SIG-M5 treated with dmso at 0.1 percent for 504 hours (cell line): ENCODE results near the gene COL18A1.
"Not testable (repeated sequence)": the region's sequence is repeated elsewhere in the genome, so short reads cannot be mapped to it uniquely, and the experiment has no call there.

Experiments
- DNase-seq: peaks from one replicate; lab custom pipeline; 2025; ENCODE audit not compliant: unreplicated experiment; lab: John Stamatoyannopoulos, UW

Gene COL18A1

DNA sequence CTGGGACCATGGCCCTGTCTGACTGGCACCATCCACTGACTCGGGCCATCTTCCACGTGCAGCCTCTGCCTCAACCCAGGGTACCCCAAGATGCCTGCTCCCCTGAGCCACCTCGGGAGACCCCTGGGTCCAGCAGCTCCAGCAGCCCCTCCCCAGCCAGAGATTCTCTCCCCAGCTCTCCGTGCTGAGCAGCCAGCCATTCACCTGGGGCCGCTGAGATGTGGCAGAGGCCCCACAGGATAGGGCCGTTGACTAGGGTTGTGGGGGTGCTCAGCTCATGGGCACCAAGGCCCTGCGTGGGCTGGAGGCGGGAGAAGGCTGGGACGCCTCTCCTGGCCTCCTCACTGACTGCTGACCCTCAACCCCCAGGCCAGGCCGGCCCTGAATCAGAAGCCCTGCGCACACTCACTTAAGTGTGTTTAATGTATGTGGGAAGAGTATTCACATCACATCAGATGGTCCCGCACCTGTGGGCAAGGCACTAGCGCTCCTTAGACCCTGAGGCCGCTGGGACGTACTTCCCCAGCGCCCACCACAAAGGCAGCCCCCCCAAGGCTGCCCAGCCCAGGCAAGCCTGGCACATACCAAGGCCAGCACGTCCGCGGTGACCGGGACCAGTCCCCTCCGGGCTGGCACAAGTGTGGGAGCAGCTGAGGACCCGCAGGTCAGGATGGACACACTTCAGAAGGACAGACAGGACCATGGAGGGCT lies 109.5 kb downstream of the COL18A1 start:
- DNase-seq: no peak

DNA sequence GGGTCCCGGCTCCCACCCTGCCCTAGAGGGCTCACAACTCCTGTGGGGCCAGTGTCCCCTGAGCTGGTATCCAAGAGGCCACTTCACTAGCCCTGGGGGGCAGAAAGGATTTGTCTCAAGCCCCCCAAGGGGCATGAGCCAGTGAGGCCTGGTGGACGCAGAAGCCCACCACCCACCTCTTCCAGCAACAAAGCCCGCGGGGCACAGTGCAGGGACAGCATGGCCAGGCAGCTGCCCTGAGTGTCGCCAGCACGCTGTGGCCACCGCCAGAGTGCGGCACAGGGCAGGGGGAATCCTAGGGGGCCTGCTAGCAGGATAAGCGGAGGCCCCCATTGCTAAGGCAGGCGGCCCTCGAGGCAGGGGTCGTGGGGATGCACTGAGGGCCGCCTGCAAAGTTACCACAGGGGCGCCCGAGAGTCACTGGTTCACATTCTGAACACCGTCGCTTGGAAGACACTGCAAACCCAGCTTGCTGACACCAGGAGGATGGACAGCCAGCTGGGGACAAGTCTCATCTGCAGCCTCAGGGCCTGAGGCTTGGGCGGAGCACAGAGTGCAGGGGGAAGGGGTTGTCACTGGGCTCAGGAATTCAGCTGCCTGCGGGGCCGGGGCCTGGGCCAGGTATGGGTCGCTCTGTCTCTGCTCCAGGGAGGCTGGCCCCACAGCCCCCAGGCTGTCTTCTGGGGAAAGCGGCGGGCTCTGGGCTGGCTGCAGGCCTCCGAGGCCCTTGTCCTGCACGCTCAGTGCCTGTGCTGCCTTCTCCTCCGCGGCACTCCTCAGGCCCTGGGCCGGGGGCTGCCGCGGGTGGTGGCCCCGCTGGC lies 110.5 kb downstream of the COL18A1 start:
- DNase-seq: no peak

DNA sequence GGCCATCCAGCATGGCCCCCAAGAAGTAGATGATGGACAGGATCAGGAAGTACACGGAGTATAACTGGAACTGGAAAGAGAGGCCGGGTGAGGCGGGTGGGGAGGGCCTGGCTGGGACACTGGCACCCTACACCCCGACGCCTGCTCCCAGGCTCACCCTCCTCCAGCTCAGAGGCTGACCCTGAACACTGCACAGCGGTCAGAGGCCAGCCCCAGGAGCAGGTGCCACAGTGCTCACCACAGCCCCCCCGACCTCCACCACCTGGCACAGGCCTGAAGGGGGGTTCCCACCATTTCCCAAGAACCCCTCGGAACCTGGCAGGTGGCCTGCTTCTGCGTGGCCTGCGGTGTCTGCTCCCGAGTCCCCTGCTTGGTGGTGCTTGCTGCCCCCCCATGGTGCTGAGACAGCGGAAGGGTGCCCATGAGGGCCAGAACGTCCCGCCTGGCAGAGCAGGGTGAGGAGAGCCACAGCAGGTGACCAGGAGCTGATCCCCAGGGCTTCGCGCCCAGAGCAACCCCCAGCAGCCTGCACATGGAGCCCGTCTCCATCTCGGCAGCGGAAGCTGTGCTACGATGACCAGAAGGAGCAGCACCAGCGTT lies 111.2 kb downstream of the COL18A1 start:
- no peak for DNase-seq

GRCh38 chr21:45516671-45517151 lies 111.7 kb downstream of the COL18A1 start:
- DNase-seq: no peak

DNA sequence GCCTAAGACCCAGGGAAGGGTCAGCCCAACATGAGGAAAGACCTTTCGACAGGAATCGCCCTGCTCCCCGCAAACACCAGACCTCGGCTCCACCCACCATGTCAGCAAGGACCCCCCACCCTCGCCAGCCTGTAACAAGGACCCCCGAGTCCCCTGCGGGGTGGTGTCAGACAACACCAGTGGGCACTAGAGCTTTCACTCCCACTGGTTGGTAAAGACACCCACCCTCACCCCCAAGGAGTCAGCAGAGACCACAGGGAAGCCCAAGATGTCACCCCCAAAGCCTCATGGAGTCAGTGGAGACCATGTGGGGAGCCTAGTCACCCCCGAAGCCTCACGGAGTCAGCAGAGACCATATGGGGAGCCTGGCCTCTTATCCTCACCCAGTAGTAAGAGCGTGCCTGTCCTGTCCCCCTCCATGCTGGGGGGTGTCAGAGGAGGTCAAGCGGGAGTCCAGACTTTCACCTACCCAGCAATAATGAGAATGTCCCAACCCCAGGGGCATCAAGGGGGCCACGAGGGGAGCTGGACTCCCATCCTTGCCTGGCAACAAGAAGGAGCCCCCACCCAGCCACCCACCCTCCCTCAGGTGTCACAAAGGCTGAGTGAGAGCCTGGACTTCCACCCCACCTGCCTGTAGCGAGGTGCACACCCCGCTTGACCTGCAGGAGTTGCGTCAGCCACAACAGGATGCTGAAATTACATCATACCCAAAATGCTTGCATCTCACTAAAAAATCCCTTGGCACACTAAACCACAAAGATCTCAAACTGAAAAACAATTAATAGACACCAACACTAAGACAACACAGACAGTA lies 112.5 kb downstream of the COL18A1 start:
- DNase-seq: no peak

GRCh38 chr21:45518742-45519141 lies 113.8 kb downstream of the COL18A1 start:
- no peak for DNase-seq

- DNase-seq: no peak
Observed at GRCh38 chr21:45519182-45519581, 114.2 kb downstream of the COL18A1 start.

DNA sequence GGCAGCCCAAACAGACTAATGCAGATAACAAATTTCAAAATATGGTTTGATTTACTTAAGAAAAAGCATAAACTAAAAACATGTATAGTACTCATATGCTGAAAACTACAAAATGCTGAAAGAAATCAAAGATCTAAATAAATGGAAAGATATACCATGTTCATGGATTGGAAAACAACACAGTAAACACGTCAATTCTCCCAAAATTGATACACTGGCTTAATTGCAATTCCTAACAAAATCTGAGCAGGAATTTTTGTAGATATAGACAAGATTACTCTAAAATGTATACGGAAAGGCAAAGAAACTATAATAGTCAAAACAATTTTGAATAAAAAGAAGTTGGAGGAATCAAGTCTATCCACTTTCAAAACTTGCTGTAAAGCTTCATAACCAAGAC lies 116.3 kb downstream of the COL18A1 start:
- DNase-seq: no peak

DNA sequence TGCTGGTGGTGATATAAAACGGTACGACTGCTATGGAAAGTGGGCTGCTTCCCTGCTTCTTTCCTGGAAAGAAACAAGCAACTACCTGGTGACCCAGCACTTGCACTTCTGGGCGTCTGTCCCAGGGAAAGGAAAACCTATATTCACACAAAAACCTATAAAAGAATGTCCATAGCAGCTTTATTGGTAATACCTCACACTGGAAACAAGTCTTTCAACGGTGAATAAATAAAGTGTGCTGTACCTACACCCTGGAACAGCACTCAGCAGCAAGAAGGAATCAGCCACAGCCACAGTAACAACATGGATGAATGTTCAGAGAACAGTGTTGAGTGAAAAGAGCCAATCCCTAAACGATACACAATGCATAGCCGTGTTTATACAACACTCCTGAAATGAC lies 117.4 kb downstream of the COL18A1 start:
- no peak for DNase-seq

DNA sequence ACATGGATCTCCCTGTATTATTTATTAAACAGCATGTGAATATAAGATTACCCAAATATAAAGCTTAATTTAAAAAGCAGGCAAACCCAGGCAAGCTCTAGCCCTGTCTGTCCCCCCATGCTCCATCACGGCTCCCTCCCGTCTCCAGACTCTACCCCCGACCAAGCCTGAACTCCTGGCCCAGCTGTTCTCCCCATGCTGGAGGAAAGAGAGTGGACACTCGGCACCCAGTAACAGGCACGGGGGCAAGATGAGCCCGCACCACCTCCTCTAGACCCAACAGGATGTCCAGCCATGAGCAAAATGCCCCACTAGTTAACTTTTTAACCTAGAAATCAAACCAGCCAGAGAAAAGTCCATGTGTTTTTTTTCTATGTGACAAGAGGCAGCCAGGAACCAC lies 118.0 kb downstream of the COL18A1 start:
- no peak for DNase-seq

GRCh38 chr21:45523411-45524101 lies 118.6 kb downstream of the COL18A1 start:
- DNase-seq: no peak

DNA sequence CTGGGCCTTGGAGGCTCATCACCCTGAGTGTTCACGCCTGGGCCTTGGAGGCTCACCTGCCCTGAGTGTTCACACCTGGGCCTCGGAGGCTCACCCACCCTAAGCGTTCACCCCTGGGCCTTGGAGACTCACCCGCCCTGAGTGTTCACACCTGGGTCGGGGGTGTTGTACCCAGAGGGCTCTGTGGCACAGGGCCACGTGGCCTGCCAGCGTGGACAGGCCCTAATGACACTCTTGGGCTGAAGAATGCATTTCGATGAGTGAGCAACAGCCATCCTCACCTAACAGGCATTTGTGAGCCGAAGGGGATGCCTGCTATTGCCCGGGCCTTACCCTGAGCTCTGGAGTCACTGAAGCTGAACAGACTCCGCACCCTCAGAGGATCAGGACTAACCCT lies 119.8 kb downstream of the COL18A1 start:
- DNase-seq: no peak

DNA sequence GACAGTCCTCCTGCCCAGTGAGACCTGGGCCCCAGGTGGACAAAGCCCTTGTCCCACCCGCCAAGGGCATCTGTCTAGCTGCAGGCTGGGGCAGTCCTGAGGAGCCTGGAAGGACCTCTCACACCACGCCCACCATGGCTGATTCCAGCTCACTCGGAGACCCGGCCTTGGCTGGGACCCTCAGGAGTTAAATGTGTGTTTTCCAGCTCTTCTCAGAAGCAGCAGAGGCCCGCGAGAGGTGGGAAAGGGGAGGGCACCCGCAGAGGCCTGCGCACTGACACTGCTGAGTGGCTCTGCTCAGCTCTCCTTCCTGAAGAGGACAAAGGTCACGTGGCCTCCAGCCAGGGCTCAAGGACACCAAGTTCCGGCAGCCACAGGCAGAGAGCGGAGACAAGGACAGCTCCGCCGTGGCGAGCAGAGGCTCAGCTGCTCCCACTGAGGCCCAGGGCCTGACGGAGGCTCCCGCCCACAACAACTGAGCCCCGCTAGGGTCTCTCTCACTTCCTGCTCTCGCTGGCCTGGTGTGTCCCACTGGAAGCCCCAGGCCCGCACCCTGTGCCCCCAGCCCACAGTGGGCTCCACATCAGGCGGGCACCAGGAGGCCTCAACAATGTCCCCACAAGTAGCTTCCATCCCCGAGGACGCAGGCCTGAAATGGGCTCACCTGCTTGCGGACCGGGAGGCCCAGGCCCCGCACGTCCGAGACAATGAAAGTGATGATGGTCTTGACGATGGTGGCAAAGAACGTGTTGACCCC lies 120.4 kb downstream of the COL18A1 start:
- no peak for DNase-seq

DNA sequence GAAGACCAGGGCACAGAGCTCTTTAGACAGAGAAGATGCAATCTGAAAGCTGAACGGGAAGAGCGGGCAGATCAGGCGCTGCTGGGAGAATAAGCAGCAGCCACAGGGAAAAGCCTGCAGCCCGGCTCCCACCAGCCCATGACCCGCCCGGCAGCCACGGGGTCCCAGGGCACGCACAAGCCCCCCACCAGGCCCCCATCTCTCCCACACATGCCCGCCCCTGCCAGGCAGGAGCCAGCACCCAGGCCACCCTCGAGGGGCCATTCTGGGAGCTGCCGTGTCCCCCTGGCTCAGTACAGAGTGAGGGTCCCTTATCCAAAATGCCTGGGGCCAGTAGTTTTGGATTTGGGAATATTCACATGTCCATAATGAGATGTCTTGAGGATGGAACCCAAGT lies 120.9 kb downstream of the COL18A1 start:
- no peak for DNase-seq

GRCh38 chr21:45527151-45527999 lies 122.4 kb downstream of the COL18A1 start:
- not testable (repeated sequence) for DNase-seq

DNA sequence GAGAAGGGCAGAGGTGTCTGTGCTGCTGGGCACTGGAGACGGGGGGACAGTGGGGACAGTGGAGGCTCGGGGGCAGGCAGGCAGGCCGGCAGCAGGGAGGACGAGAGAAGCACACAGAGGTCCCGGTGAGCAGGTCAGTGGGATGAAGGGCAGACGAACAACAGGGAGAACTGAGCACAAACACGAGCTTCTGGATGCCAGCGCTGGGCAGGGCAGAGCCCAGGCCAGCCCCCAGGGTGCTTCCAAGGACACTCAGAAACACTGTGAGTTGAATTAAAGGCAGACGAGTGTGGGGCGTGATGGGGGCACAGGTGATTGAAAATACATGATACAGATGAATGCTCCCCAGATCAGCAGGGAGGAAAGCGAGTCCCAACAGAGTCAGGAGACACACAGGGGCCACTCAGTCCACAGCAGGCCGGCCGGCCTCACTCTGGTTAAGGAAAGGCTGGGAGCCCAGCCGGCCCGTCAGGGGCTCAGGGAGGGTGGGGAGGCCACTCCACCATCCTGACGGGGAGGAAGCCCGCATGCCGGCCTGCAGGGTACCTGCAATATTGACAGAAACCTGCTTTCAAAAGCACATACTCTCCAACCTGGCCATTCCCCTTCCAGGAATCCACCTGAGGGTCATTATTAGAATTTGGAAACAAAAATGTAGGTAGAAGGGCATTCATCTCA lies 123.2 kb downstream of the COL18A1 start:
- DNase-seq: no peak

- no peak for DNase-seq
Observed at GRCh38 chr21:45528981-45529784, 124.2 kb downstream of the COL18A1 start.
